Peyer's patch (tissue), 4 donors: Measurements from ENCODE around the gene CUL3.

ENCODE experiments used
- CTCF ChIP-seq, 6 experiments: fragments of 450-650 bp in 4 of 6; fragments of 200-600 bp in 2 of 6; sonication (generic) in 1 of 6; IDR thresholded peaks; one replicate each; pipeline ENCODE4 v1.5.1; 2017 to 2019; ENCODE audit warnings: antibody characterized with exemption in 6 of 6, mild to moderate bottlenecking in 3 of 6, moderate library complexity in 1 of 6
- POLR2A ChIP-seq, 2 donors: fragments of 450-650 bp; IDR thresholded peaks; one replicate each; pipeline ENCODE4 v1.5.1; 2017; ENCODE audit warnings: antibody characterized with exemption in 2 of 2, mild to moderate bottlenecking in 2 of 2, moderate library complexity in 2 of 2

- TF ChIP-seq CTCF (IDR thresholded peaks at IDR 0.05) (no peak), POLR2A (IDR thresholded peaks at IDR 0.05) (no peak)
These were observed 12.8 kb downstream of the CUL3 start for GRCh38 chr2:224572338-224572737.
